B cell (primary cell): ENCODE data around the gene EML5.

Experiments used
- EZH2 ChIP-seq: IDR thresholded peaks from 2 replicates; pipeline ENCODE4 v1.6.1; 2012; ENCODE audit warnings: borderline replicate concordance, low read depth, mild to moderate bottlenecking, moderate library complexity, low read length; ENCODE audit not compliant: insufficient read depth, poor library complexity, severe bottlenecking
- TF ChIP-seq, protein P1 (sequence below): fragments of 200-600 bp; IDR thresholded peaks from one replicate; pipeline ENCODE4 v1.8.0; 2022; ENCODE audit warnings: antibody characterized with exemption, mild to moderate bottlenecking

GRCh38 chr14:88617479-88617878 lies 175.3 kb downstream of the EML5 start:
- TF ChIP-seq, protein P1, sequence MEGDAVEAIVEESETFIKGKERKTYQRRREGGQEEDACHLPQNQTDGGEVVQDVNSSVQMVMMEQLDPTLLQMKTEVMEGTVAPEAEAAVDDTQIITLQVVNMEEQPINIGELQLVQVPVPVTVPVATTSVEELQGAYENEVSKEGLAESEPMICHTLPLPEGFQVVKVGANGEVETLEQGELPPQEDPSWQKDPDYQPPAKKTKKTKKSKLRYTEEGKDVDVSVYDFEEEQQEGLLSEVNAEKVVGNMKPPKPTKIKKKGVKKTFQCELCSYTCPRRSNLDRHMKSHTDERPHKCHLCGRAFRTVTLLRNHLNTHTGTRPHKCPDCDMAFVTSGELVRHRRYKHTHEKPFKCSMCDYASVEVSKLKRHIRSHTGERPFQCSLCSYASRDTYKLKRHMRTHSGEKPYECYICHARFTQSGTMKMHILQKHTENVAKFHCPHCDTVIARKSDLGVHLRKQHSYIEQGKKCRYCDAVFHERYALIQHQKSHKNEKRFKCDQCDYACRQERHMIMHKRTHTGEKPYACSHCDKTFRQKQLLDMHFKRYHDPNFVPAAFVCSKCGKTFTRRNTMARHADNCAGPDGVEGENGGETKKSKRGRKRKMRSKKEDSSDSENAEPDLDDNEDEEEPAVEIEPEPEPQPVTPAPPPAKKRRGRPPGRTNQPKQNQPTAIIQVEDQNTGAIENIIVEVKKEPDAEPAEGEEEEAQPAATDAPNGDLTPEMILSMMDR: no peak
- TF ChIP-seq EZH2: no peak
